Measurements from ENCODE around the gene CLEC7A.

DNA sequence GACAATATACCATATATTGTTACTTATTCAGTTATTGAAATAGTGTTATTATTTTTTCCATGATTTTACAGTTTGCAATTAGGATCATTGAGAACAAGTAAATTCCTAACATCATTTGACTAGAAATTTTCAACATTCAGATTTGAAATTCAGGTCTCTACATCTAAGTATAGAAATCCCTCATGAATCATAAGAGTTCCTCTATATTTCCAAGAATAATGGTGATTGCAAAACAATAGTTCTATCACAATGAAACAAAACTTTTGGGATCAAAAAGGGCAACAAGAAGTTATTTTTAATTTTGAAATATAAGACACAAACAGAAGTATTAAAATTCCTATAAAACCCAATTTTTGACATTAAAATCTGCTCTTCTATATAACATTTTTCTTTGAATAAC, 42.0 kb downstream of the CLEC7A start:
- TF ChIP-seq ZFP36 (IDR thresholded peaks at IDR 0.05; ENCODE audit: low read depth, low read length, partially characterized antibody) (no peak), PTRF (tag; IDR thresholded peaks at IDR 0.05) (no peak), PHB2 (IDR thresholded peaks at IDR 0.05; ENCODE audit: low read depth) (no peak), GTF2E2 (tag; IDR thresholded peaks at IDR 0.05) (no peak)

Data from K562 (cell line).